22Rv1 (cell line): ENCODE results near the gene PNMA6F.

Source experiments
- H3K27ac ChIP-seq: fragments of 450-650 bp; 2 replicates; pipeline ENCODE4 v1.5.1; 2017
- ZFX ChIP-seq: fragments of 450-650 bp; IDR thresholded peaks from 2 replicates; pipeline ENCODE4 v1.6.1; 2017; ENCODE audit warnings: antibody characterized with exemption, borderline replicate concordance
- TF ChIP-seq, protein P1 (sequence below): fragments of 450-650 bp; IDR thresholded peaks from 2 replicates; pipeline ENCODE4 v1.5.1; 2017; ENCODE audit warnings: mild to moderate bottlenecking

PNMA6F gene

DNA sequence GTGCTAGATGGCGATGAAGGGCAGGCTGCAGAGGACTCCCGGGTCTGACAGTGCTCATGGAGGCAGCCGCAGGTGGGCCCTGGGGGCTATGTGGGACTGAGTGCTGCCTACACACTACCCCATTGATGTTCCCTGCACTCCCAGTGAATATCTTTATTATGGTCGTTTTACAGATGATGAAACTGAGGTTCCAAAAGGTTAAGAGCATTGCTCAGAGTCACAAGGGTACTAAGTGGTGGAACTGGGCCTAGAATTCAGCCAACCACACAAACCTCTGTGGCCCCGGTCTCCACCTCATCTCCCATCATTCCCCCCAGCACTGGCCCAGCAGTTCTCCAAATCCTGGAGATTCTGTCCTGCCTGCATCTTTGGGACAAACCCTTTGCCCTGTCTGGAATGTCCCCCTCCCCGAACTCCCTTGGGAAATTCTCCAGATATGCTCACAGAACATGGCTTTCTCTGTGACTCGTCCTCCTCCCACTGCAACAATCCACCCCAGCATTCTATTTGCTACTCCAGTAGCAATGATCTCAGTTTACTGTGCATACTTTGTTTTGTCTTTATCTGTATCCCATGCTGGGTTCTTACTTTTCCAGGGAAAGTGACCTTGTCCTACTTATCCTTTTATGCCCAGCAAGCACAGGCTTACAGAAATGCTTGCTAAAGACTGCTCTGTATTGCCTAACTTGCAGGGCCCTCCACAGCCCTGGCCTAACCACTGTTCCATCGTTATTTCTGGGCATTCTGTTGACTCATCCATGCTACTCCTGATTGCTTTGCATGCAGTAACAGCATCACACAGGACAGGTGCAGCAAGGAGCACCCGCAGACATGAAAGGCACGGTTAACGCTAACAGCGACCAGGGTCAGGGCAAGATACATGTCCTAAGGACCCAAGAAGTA is 14.0 kb downstream of the PNMA6F start:
- H3K27ac ChIP-seq: no peak overlapping the region
- TF ChIP-seq, protein P1, sequence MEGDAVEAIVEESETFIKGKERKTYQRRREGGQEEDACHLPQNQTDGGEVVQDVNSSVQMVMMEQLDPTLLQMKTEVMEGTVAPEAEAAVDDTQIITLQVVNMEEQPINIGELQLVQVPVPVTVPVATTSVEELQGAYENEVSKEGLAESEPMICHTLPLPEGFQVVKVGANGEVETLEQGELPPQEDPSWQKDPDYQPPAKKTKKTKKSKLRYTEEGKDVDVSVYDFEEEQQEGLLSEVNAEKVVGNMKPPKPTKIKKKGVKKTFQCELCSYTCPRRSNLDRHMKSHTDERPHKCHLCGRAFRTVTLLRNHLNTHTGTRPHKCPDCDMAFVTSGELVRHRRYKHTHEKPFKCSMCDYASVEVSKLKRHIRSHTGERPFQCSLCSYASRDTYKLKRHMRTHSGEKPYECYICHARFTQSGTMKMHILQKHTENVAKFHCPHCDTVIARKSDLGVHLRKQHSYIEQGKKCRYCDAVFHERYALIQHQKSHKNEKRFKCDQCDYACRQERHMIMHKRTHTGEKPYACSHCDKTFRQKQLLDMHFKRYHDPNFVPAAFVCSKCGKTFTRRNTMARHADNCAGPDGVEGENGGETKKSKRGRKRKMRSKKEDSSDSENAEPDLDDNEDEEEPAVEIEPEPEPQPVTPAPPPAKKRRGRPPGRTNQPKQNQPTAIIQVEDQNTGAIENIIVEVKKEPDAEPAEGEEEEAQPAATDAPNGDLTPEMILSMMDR: no peak
- no peak for TF ChIP-seq ZFX

DNA sequence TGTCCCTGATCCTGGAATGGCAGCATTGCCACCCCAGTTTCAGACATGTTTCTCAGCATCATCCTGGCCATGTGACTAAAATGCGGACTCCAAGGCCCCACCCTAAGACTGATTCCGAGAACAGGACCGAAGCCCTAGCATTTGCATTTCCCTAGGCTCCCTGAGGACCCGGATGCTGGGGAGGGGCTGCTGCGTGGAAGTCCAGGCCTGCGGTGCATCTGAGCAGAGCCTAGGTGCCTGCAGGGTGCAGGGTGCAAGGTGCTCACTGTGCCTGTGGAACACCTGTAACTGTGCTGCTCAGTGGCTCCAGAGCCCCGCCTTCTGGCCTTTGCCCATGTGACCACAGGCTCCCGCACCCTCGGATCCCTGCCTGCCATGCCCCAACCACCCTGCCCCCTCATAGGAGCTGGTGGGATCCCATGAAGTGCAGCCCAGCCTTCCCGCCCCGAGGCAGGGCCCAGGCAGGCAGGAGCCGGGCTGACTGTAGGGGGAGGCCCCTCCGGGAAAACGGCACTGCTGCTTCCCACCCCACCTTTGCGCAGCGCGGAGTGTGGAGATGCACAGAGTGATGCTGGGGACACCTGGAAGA is 14.9 kb downstream of the PNMA6F start:
- no peak for TF ChIP-seq ZFX
- TF ChIP-seq, protein P1: no peak
- no peak overlapping the region for H3K27ac ChIP-seq

DNA sequence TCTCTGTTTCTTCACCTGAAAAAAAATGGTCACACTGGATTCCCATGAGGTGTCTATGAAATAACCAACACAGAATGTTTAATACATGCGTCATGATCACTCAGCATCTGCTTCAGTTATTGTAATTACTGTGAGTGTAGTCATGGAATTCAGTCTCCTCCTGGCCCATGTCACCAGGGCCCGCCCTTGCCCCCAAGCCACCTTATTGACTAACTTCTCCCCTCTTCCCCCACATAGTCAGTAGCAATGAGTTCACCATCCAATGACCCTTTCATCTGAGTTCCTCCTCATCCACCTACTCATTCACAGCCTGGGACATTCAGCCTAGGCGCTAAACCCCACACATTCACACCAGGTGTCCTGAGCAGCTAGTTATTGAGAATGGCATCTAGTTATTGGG is 15.6 kb downstream of the PNMA6F start:
- no peak overlapping the region for H3K27ac ChIP-seq
- TF ChIP-seq, protein P1: no peak
- TF ChIP-seq ZFX: no peak

DNA sequence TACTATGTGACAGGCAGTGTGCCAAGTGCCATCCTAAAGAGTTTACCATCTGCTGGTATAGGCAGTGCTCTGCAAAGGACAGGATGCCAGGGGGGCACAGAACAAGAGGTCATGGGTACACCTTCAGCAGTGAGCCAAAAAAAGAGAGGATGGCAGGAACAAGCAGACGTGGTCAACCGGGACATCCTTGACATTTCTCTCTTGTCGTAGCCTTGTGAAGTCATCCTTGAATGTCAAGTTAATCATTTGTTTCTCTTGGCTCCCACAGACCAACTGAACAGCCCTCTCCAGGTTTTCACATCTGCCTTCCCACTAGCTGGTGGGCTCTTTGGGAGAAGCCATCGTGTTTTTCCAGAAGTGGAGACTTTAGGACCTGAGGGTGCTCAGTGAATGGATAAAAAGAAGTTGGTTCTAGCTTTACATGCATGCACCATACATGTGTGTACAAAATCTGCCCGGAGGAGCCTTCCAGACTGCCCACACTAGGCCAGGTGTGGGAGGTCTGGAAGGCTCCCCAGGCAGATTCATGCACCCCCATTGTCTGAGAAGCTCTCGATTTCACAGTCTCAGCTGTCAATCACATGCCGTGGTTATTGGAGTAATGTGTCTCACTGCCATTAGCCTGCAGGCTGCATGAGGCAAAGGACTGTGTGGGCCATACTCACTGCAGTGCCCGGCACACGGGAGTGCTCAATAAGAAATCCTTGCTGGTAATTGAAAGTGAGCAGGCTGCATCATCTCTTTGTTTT is 16.4 kb downstream of the PNMA6F start:
- H3K27ac ChIP-seq: no peak overlapping the region
- TF ChIP-seq, protein P1: no peak
- TF ChIP-seq ZFX: no peak

DNA sequence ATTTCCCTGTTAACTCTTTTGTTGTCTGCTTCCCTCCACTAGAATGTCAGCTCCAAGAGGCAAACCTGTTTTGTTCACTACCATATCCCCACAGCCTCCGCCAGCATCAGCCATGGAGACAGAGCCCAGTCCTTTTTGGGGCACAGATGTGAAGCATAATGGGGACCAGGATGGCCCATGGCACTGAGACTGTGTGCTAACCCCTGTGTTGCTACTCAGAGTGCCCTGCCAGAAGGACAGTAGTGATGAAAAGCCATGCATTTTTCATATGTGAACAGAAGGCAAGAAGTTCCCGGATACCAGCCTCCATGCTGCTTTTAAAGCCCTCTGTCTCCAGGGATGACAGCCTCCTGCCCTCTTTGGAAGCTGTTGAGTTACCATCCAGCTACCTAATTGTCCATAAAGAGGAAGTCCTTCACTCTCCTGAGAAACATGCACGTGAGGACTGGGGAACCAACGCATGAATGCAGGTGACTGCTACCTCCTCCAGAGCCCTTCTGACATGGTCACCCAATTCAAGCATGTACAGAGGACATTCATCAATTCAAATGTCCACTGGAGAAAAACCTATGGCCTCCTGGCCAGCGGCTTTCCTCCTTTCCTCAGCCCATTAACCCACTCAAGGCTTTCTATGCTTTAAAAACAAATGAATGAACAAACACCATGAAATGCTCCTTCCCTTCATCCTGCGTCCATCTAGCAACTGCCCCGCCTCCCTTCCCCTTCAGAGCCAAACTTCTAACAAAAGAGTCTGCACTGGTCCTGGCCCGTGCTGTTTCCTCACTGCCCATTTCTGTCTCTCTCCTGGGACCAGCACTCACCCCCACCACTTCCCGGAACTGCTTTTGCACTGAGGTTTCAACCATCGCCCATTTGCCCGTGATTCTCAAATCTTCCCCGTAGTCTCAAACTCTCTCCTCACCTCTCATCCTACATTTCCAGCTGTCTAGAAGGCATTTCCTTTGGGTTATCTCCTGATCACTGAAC is 18.0 kb downstream of the PNMA6F start:
- TF ChIP-seq ZFX: no peak
- TF ChIP-seq, protein P1: no peak
- H3K27ac ChIP-seq: no peak overlapping the region

DNA sequence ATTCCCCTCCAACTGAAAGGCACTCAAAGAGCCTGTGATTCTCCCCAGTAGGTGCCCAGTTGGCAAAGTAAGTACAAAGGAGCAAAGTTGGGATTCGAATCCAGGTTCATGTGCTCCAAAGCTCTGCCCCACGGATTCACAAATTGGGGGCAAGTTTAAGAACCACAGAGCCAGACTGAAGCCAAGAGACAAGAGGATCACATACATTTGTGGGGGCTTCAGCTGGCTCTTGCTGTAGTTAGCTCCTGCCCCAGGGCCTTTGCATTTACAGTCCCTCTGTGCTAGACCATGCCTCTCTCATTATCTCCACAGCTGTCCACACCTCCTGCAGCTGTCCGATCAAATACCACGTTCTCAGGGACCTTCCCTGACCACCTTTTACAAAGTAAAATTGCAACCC is 18.8 kb downstream of the PNMA6F start:
- no peak overlapping the region for H3K27ac ChIP-seq
- TF ChIP-seq, protein P1: no peak
- TF ChIP-seq ZFX: no peak
